Hepatocyte (in vitro differentiated cells): ENCODE measurements around the gene HYCC1.

Experiments used
- EZH2phosphoT487 ChIP-seq: fragments of 200-600 bp; sonication (generic); IDR thresholded peaks from one replicate; pipeline ENCODE4 v1.6.1; 2018; ENCODE audit warnings: antibody characterized with exemption, mild to moderate bottlenecking, low read depth, moderate library complexity; ENCODE audit not compliant: unreplicated experiment, severe bottlenecking
- TF ChIP-seq, protein P1 (sequence below): fragments of 200-600 bp; sonication (generic); IDR thresholded peaks from 2 replicates; pipeline ENCODE4 v1.5.1; 2016; ENCODE audit warnings: antibody characterized with exemption, mild to moderate bottlenecking; ENCODE audit not compliant: poor library complexity

DNA sequence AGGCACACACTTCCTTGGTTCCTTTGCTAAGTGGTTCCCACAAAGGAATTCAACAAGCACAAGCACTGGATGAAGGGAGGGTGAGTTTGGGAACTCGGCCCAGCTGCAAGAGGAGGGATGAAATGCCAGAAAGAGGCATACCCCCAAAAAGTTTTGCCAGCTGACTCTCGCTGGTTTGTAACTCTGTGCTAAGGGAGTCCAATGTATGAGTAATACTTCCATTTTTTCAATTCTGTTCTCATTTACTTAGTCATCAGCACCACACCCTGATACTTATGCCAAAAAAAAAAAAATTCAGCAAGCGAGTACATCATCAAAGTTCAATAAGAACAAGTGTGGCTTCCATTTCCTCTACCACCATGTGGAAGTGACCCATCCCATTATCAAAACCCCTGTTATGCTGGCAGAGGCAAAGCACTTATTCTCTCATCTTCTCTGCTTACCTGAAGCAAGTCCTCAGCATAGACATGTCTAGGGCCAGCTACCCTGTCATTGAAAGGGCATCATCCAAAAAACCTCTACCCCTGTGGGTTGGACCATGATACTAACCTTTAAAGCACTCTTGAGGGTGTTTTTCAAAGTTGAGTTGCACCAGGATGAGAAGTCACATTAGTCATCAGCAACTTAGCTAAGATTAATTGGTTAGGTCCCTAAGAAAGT is 6.9 kb upstream of the HYCC1 start:
- TF ChIP-seq, protein P1, sequence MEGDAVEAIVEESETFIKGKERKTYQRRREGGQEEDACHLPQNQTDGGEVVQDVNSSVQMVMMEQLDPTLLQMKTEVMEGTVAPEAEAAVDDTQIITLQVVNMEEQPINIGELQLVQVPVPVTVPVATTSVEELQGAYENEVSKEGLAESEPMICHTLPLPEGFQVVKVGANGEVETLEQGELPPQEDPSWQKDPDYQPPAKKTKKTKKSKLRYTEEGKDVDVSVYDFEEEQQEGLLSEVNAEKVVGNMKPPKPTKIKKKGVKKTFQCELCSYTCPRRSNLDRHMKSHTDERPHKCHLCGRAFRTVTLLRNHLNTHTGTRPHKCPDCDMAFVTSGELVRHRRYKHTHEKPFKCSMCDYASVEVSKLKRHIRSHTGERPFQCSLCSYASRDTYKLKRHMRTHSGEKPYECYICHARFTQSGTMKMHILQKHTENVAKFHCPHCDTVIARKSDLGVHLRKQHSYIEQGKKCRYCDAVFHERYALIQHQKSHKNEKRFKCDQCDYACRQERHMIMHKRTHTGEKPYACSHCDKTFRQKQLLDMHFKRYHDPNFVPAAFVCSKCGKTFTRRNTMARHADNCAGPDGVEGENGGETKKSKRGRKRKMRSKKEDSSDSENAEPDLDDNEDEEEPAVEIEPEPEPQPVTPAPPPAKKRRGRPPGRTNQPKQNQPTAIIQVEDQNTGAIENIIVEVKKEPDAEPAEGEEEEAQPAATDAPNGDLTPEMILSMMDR, result no peak
- TF ChIP-seq EZH2phosphoT487, result no peak
